GM18520 (cell line): Measurements from ENCODE around the gene IQGAP2.
"Not testable (repeated sequence)": the region's sequence is repeated elsewhere in the genome, so short reads cannot be mapped to it uniquely, and the experiment has no call there.

Experiments used
- ATAC-seq: cut with Tn5 transposase; IDR thresholded peaks from one replicate; pipeline ENCODE4 v1.9.1; 2021; ENCODE audit not compliant: unreplicated experiment

Gene IQGAP2

GRCh38 chr5:76414788-76415187 lies 11.7 kb downstream of the IQGAP2 start:
- ATAC-seq = no peak

GRCh38 chr5:76415855-76416254 lies 12.8 kb downstream of the IQGAP2 start:
- ATAC-seq = no peak

GRCh38 chr5:76419597-76420298 lies 16.7 kb downstream of the IQGAP2 start:
- ATAC-seq = no peak

GRCh38 chr5:76422227-76422626 lies 19.1 kb downstream of the IQGAP2 start:
- no peak for ATAC-seq

- no peak for ATAC-seq
Measured at GRCh38 chr5:76422742-76423141, 19.7 kb downstream of the IQGAP2 start.

GRCh38 chr5:76425146-76425545 lies 22.1 kb downstream of the IQGAP2 start:
- ATAC-seq = no peak

GRCh38 chr5:76425928-76426804 lies 23.1 kb downstream of the IQGAP2 start:
- no peak for ATAC-seq

- ATAC-seq = no peak
Measured at GRCh38 chr5:76427206-76428140, 24.4 kb downstream of the IQGAP2 start.

GRCh38 chr5:76428550-76428949 lies 25.5 kb downstream of the IQGAP2 start:
- ATAC-seq = not testable (repeated sequence)

- ATAC-seq = no peak
Measured at GRCh38 chr5:76433261-76433660, 30.2 kb downstream of the IQGAP2 start.

- not testable (repeated sequence) for ATAC-seq
Measured at GRCh38 chr5:76437507-76437906, 34.4 kb downstream of the IQGAP2 start.

GRCh38 chr5:76438025-76438424 lies 34.9 kb downstream of the IQGAP2 start:
- ATAC-seq = no peak

GRCh38 chr5:76439201-76439600 lies 36.1 kb downstream of the IQGAP2 start:
- no peak for ATAC-seq

- ATAC-seq = no peak
Measured at GRCh38 chr5:76439929-76440328, 36.8 kb downstream of the IQGAP2 start.

- ATAC-seq = no peak
Measured at GRCh38 chr5:76441101-76441500, 38.0 kb downstream of the IQGAP2 start.

- ATAC-seq = no peak
Measured at GRCh38 chr5:76441890-76442673, 39.0 kb downstream of the IQGAP2 start.

GRCh38 chr5:76443066-76443800 lies 40.1 kb downstream of the IQGAP2 start:
- no peak for ATAC-seq

GRCh38 chr5:76445063-76445462 lies 42.0 kb downstream of the IQGAP2 start:
- ATAC-seq = no peak

- no peak for ATAC-seq
Measured at GRCh38 chr5:76445830-76446229, 42.7 kb downstream of the IQGAP2 start.

GRCh38 chr5:76446776-76447175 lies 43.7 kb downstream of the IQGAP2 start:
- no peak for ATAC-seq
